ENCODE measurements around the gene SHB. TPM values are rescaled to one million over a fixed set of nuclear protein-coding genes. Genes with fewer than 3 reads are reported as not detected.

SHB gene
- total and polyA plus RNA-seq, 8 donors = 3.5 to 37.7 (median 8.5) TPM

GRCh38 chr9:37928552-37929430, 140.2 kb downstream of the SHB start:
- 88 to 92% (median 90%) methylated on average over 17 to 20 of the region's 20 CpGs for WGBS, 5 donors
- Histone ChIP-seq H3K4me3 (no peak overlapping the region), H3K27me3 (no peaks in the 10 kb centered on the region), H3K9me3 (no peaks in the 10 kb centered on the region), H3K4me1 (peaks cover 0 to 29% (median 9%) of the 10 kb centered on the region in 4 donors), H3K36me3 (peaks cover 6 to 13% (median 8%) of the 10 kb centered on the region in 4 donors), H3K27ac (no peak overlapping the region)
- TF ChIP-seq EP300 (IDR thresholded peaks at IDR 0.05) (no peak), POLR2AphosphoS5 (IDR thresholded peaks at IDR 0.05) (no peak), POLR2A (IDR thresholded peaks at IDR 0.05) (no peak)
- TF ChIP-seq, protein P1, sequence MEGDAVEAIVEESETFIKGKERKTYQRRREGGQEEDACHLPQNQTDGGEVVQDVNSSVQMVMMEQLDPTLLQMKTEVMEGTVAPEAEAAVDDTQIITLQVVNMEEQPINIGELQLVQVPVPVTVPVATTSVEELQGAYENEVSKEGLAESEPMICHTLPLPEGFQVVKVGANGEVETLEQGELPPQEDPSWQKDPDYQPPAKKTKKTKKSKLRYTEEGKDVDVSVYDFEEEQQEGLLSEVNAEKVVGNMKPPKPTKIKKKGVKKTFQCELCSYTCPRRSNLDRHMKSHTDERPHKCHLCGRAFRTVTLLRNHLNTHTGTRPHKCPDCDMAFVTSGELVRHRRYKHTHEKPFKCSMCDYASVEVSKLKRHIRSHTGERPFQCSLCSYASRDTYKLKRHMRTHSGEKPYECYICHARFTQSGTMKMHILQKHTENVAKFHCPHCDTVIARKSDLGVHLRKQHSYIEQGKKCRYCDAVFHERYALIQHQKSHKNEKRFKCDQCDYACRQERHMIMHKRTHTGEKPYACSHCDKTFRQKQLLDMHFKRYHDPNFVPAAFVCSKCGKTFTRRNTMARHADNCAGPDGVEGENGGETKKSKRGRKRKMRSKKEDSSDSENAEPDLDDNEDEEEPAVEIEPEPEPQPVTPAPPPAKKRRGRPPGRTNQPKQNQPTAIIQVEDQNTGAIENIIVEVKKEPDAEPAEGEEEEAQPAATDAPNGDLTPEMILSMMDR (IDR thresholded peaks at IDR 0.05) = no peak
- intact Hi-C loops (cut with DNase I; ENCODE audit: low total_unique reads) = loop anchor here (10.0 kb wide), 1 partner anchor 86 kb away; no protein-coding TSS in a partner anchor
- DNase-seq = no peak

DNA sequence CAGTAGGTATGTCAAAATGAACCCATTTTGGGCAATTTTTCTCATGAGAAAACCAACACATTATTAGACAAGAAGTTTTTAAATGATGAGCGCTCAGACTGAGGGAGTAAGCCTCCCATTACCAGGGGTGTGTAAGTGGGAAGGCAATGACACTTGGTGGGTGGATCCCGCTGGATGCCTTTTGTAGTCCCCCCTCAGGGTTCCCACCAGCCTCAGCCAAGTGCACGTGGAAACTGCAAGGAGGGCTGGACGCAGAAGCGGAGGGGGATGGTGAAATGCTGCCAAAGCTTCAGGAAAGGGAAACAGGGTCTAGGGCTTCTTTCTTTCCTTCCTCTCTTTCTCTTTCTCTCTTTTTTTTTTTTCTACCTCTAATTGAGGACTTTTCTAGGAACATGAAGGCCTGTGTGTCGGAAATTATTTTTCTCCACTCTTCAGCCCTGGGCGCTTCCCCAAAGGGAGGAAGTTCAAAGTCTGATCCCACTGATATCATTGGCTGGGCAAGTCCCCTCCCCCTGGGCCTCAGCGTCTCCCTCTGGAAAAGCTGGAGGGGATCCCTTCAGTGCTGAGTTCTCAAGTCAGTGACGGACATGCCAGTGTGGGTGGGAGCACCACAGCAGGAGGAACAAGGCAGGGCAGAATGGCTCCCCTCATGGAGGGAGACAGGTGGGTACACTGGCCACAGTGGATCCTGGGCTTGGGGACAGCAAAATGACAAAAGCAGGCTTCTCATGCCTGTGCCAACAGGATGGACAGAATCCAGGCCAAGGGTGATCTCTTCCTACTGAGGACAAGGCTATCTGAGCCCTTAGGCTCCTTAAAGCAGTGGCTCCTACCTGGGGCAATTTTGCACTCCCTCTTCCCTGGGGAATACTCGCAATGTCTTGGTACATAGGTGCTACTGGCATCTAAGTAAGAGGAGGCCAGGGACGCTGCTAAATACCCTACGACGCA, 141.2 kb downstream of the SHB start:
- H3K36me3 ChIP-seq = peaks cover 6 to 13% (median 8%) of the 10 kb centered on the region in 4 donors
- H3K4me1 ChIP-seq = peaks cover 3 to 32% (median 16%) of the 10 kb centered on the region in 4 donors
- H3K4me3 ChIP-seq = no peak overlapping the region
- intact Hi-C loops (cut with DNase I; ENCODE audit: low total_unique reads) = loop anchor here (10.0 kb wide), 1 partner anchor 87 kb away; no protein-coding TSS in a partner anchor
- no peak overlapping the region for H3K27ac ChIP-seq
- no peaks in the 10 kb centered on the region for H3K9me3 ChIP-seq
- TF ChIP-seq EP300 (IDR thresholded peaks at IDR 0.05) (no peak), POLR2AphosphoS5 (IDR thresholded peaks at IDR 0.05) (no peak), POLR2A (IDR thresholded peaks at IDR 0.05) (no peak)
- TF ChIP-seq, protein P1 (IDR thresholded peaks at IDR 0.05) = no peak
- no peaks in the 10 kb centered on the region for H3K27me3 ChIP-seq
- 79 to 82% (median 81%) methylated on average over 13 of the region's 13 CpGs for WGBS, 5 donors
- no peak for DNase-seq

DNA sequence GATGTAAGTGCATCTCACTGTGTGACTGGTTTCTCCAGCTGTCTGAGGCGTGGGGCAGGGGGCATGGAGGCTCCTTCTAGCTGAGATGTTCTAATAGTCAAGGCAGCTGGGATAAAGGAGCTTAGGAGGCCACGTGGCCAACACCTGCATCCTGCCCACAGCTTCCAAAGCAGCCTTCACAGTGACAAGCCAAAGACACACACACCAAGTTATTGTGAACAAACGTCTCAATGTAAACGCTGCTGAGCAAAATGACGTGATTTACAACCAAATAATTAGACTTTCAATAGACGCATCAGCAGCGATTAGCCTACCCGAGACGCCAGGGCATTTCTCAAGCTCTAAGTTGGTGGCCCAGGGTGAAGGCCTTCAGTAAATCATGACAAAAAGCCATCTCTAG, 141.9 kb downstream of the SHB start:
- H3K4me3 ChIP-seq = no peak overlapping the region
- H3K4me1 ChIP-seq = peaks cover 7 to 40% (median 23%) of the 10 kb centered on the region in 4 donors
- H3K36me3 ChIP-seq = peaks cover 6 to 14% (median 8%) of the 10 kb centered on the region in 4 donors
- no peak overlapping the region for H3K27ac ChIP-seq
- intact Hi-C loops (cut with DNase I; ENCODE audit: low total_unique reads) = loop anchor here (10.0 kb wide), 1 partner anchor 88 kb away; no protein-coding TSS in a partner anchor
- no peak for DNase-seq
- TF ChIP-seq POLR2AphosphoS5 (IDR thresholded peaks at IDR 0.05) = no peak
- TF ChIP-seq, protein P1 (IDR thresholded peaks at IDR 0.05) = no peak
- no peak for TF ChIP-seq EP300 (IDR thresholded peaks at IDR 0.05)
- no peak for TF ChIP-seq POLR2A (IDR thresholded peaks at IDR 0.05)
- no peaks in the 10 kb centered on the region for H3K9me3 ChIP-seq
- WGBS, 5 donors = 60 to 77% (median 72%) methylated on average over 9 of the region's 9 CpGs
- no peaks in the 10 kb centered on the region for H3K27me3 ChIP-seq

GRCh38 chr9:37926737-37927118, 142.3 kb downstream of the SHB start:
- H3K27ac ChIP-seq = no peak overlapping the region

More at GRCh38 chr9:37926737-37927118, 142.3 kb downstream of the SHB start:
- Histone ChIP-seq H3K9me3 (no peaks in the 10 kb centered on the region), H3K36me3 (peaks cover 6 to 19% (median 9%) of the 10 kb centered on the region in 4 donors), H3K4me3 (no peak overlapping the region), H3K4me1 (peaks cover 7 to 44% (median 24%) of the 10 kb centered on the region in 4 donors), H3K27me3 (no peaks in the 10 kb centered on the region)
- TF ChIP-seq POLR2A (IDR thresholded peaks at IDR 0.05) = no peak
- TF ChIP-seq, protein P1 (IDR thresholded peaks at IDR 0.05) = no peak
- no peak for TF ChIP-seq EP300 (IDR thresholded peaks at IDR 0.05)
- TF ChIP-seq POLR2AphosphoS5 (IDR thresholded peaks at IDR 0.05) = no peak
- intact Hi-C loops (cut with DNase I; ENCODE audit: low total_unique reads) = loop anchor here (10.0 kb wide), 1 partner anchor 88 kb away; no protein-coding TSS in a partner anchor
- WGBS, 5 donors = 71 to 85% (median 77%) methylated on average over 1 of the region's 1 CpG
- no peak for DNase-seq
